HG02840 (cell line): ENCODE measurements around the gene KRT74.
"Not testable (repeated sequence)": the region's sequence is repeated elsewhere in the genome, so short reads cannot be mapped to it uniquely, and the experiment has no call there.

Experiments used
- ATAC-seq: cut with Tn5 transposase; IDR thresholded peaks from one replicate; pipeline ENCODE4 v1.9.1; 2021; ENCODE audit warnings: mild to moderate bottlenecking, moderate library complexity, moderate number of reproducible peaks; ENCODE audit not compliant: unreplicated experiment, low FRiP score

Gene KRT74

GRCh38 chr12:52603314-52603713, 29.7 kb upstream of the KRT74 start:
- ATAC-seq: no peak

- no peak for ATAC-seq
Observed at GRCh38 chr12:52602552-52602951, 28.9 kb upstream of the KRT74 start.

- no peak for ATAC-seq
Observed at GRCh38 chr12:52601671-52602070, 28.0 kb upstream of the KRT74 start.

GRCh38 chr12:52600941-52601481, 27.4 kb upstream of the KRT74 start, which contains the start of gene KRT72:
Gene KRT72 (minus strand): TSS chr12:52601463. CDS start chr12:52601452, 11 bp downstream.
- no peak for ATAC-seq

GRCh38 chr12:52600475-52600874, 26.8 kb upstream of the KRT74 start:
- no peak for ATAC-seq

GRCh38 chr12:52600071-52600470, 26.4 kb upstream of the KRT74 start:
- ATAC-seq: no peak

GRCh38 chr12:52598966-52599365, 25.3 kb upstream of the KRT74 start:
- ATAC-seq: no peak

- ATAC-seq: not testable (repeated sequence)
Observed at GRCh38 chr12:52594237-52594636, 20.6 kb upstream of the KRT74 start.

GRCh38 chr12:52591521-52591920, 17.9 kb upstream of the KRT74 start:
- ATAC-seq: no peak

- ATAC-seq: no peak
Observed at GRCh38 chr12:52590021-52590420, 16.4 kb upstream of the KRT74 start.

- no peak for ATAC-seq
Observed at GRCh38 chr12:52587563-52587962, 13.9 kb upstream of the KRT74 start.

- ATAC-seq: no peak
Observed at GRCh38 chr12:52585946-52586345, 12.3 kb upstream of the KRT74 start.

GRCh38 chr12:52585066-52585465, 11.4 kb upstream of the KRT74 start:
- no peak for ATAC-seq

- ATAC-seq: no peak
Observed at GRCh38 chr12:52584156-52584682, 10.6 kb upstream of the KRT74 start.

- no peak for ATAC-seq
Observed at GRCh38 chr12:52582971-52583456, 9.4 kb upstream of the KRT74 start.

- ATAC-seq: no peak
Observed at GRCh38 chr12:52582486-52582885, 8.8 kb upstream of the KRT74 start.

GRCh38 chr12:52581481-52581880, 7.8 kb upstream of the KRT74 start:
- no peak for ATAC-seq

GRCh38 chr12:52581066-52581465, 7.4 kb upstream of the KRT74 start:
- ATAC-seq: no peak

- no peak for ATAC-seq
Observed at GRCh38 chr12:52580496-52580895, 6.9 kb upstream of the KRT74 start.

GRCh38 chr12:52579468-52580465, 6.1 kb upstream of the KRT74 start:
- no peak for ATAC-seq

- no peak for ATAC-seq
Observed at GRCh38 chr12:52578469-52578868, 4.8 kb upstream of the KRT74 start.
